CD4-positive, alpha-beta T cell treated with Interferon gamma for 1 hour (primary cell): ENCODE measurements around the gene CDK9.

Source experiments
- DNase-seq: peaks from one replicate; pipeline ENCODE4 v3.0.0-alpha.2; 2020

The CDK9 gene

GRCh38 chr9:127762111-127762676, 23.6 kb upstream of the CDK9 start:
- no peak for DNase-seq

GRCh38 chr9:127763918-127764384, 21.9 kb upstream of the CDK9 start:
- peak; percentile 43 for DNase-seq

GRCh38 chr9:127765418-127765817, 20.4 kb upstream of the CDK9 start:
- no peak for DNase-seq

GRCh38 chr9:127767410-127767809, 18.4 kb upstream of the CDK9 start:
- DNase-seq = no peak

- no peak for DNase-seq
Observed at GRCh38 chr9:127767909-127768331, 17.9 kb upstream of the CDK9 start.

- no peak for DNase-seq
Observed at GRCh38 chr9:127768698-127769097, 17.1 kb upstream of the CDK9 start.

GRCh38 chr9:127769101-127769500, 16.7 kb upstream of the CDK9 start:
- DNase-seq = no peak

GRCh38 chr9:127769929-127770582, 15.8 kb upstream of the CDK9 start:
- no peak for DNase-seq

- no peak for DNase-seq
Observed at GRCh38 chr9:127770583-127770904, 15.3 kb upstream of the CDK9 start.

GRCh38 chr9:127770905-127771569, 14.8 kb upstream of the CDK9 start:
- peak; percentile 97 for DNase-seq

- DNase-seq = no peak
Observed at GRCh38 chr9:127771570-127772189, 14.2 kb upstream of the CDK9 start.

- no peak for DNase-seq
Observed at GRCh38 chr9:127772603-127773002, 13.2 kb upstream of the CDK9 start.

- no peak for DNase-seq
Observed at GRCh38 chr9:127773272-127773671, 12.6 kb upstream of the CDK9 start.

- DNase-seq = no peak
Observed at GRCh38 chr9:127773981-127774380, 11.9 kb upstream of the CDK9 start.

- peak; percentile 84 for DNase-seq
Observed at GRCh38 chr9:127776195-127776923, 9.5 kb upstream of the CDK9 start.

- no peak for DNase-seq
Observed at GRCh38 chr9:127776924-127777289, 8.9 kb upstream of the CDK9 start.

- no peak for DNase-seq
Observed at GRCh38 chr9:127777368-127777980, 8.4 kb upstream of the CDK9 start.

- peak; percentile 64 for DNase-seq
Observed at GRCh38 chr9:127778280-127779135, 7.3 kb upstream of the CDK9 start, which contains the start of gene SH2D3C. Gene SH2D3C (minus strand): TSS chr9:127778666. CDS start chr9:127778627, 39 bp downstream.

- DNase-seq = peak; percentile 72
Observed at GRCh38 chr9:127779136-127779981, 6.5 kb upstream of the CDK9 start.

- DNase-seq = no peak
Observed at GRCh38 chr9:127780126-127780885, 5.5 kb upstream of the CDK9 start.
